ENCODE results near the gene IGFLR1. TPM values are rescaled to one million over a fixed set of nuclear protein-coding genes. Genes with fewer than 3 reads are reported as not detected.

Gene IGFLR1
- total and polyA plus RNA-seq, 9 of the 15 experiments (the other 6 are each of a cell fraction or from before 2014, with no cell fraction given) = 1.0 to 14.3 (median 4.6) TPM

DNA sequence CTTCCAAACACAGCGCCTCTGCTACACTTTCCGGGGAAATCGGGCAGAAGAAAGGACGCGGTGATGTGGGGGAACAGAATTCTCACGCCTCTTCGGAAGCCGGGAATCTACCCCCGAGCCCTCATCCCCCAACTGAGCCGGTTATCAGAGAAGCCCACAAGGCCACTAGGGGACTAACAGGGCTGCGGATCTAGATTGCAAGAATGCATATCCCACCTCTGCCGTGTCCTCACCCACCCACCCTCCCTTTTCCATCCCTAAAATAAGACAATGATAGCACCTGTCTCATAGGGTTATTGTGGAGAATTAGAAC, 1.1 kb downstream of the IGFLR1 start (continued):
- TF ChIP-seq PTTG1 (tag; IDR thresholded peaks at IDR 0.05; ENCODE audit: low read depth) (no peak), ARHGAP35 (IDR thresholded peaks at IDR 0.05; ENCODE audit: partially characterized antibody) (no peak), KDM4B (IDR thresholded peaks at IDR 0.05; ENCODE audit: borderline replicate concordance in 2 of 2, low read depth in 1 of 2) (0 out of 4 replicates have a peak, but pooled peaks of 1 of the 2 experiments have one; percentile 52), TAL1 (IDR thresholded peaks at IDR 0.05) (peak; percentile 1; the same call in 1 of the 2 replicates), TEAD4 (IDR thresholded peaks at IDR 0.05; ENCODE audit: low read length) (peak; percentile 41; the same call in 1 of the 2 replicates), TEAD4 (CRISPR knock-in tag; IDR thresholded peaks at IDR 0.05; ENCODE audit: borderline replicate concordance) (no peak), CBFA2T3 (IDR thresholded peaks at IDR 0.05) (peak; percentile 47; the same call in 1 of the 2 replicates), ZNF395 (CRISPR knock-in tag; IDR thresholded peaks at IDR 0.05) (0 out of 2 replicates have a peak, but pooled peaks have one; percentile 59), NCOR1 (IDR thresholded peaks at IDR 0.05) (peak; percentile 52; the same call in 1 of the 2 replicates)
